AG20443 (cell line): ENCODE measurements around the gene SF3A2.

Experiments
- DNase-seq: peaks from one replicate; pipeline ENCODE4 v3.0.0; 2012; ENCODE audit warnings: low spot score, mixed read lengths

The SF3A2 gene

GRCh38 chr19:2240881-2241760 lies 4.5 kb downstream of the SF3A2 start:
- DNase-seq: no peak

- DNase-seq: no peak
Observed at GRCh38 chr19:2242092-2242537, 5.5 kb downstream of the SF3A2 start.

- DNase-seq: no peak
Observed at GRCh38 chr19:2242816-2243215, 6.2 kb downstream of the SF3A2 start.

- DNase-seq: no peak
Observed at GRCh38 chr19:2243274-2244124, 6.9 kb downstream of the SF3A2 start.

- no peak for DNase-seq
Observed at GRCh38 chr19:2244125-2244411, 7.4 kb downstream of the SF3A2 start.

- no peak for DNase-seq
Observed at GRCh38 chr19:2244486-2244885, 7.9 kb downstream of the SF3A2 start.

- no peak for DNase-seq
Observed at GRCh38 chr19:2245273-2245672, 8.6 kb downstream of the SF3A2 start.

GRCh38 chr19:2246014-2246620 lies 9.5 kb downstream of the SF3A2 start:
- DNase-seq: no peak

- peak; percentile 63 for DNase-seq
Observed at GRCh38 chr19:2246801-2247361, 10.3 kb downstream of the SF3A2 start.

GRCh38 chr19:2247433-2248101 lies 10.9 kb downstream of the SF3A2 start:
- DNase-seq: no peak

GRCh38 chr19:2248136-2249009 lies 11.7 kb downstream of the SF3A2 start:
- no peak for DNase-seq

- no peak for DNase-seq
Observed at GRCh38 chr19:2249010-2249866, 12.6 kb downstream of the SF3A2 start, which contains the start of gene AMH. Gene AMH (plus strand): TSS chr19:2249323. CDS start chr19:2249333, 10 bp downstream.

GRCh38 chr19:2249880-2250765 lies 13.5 kb downstream of the SF3A2 start:
- DNase-seq: no peak

GRCh38 chr19:2250766-2251105 lies 14.1 kb downstream of the SF3A2 start:
- DNase-seq: no peak

- no peak for DNase-seq
Observed at GRCh38 chr19:2251106-2252054, 14.8 kb downstream of the SF3A2 start.

GRCh38 chr19:2252055-2252796 lies 15.6 kb downstream of the SF3A2 start:
- no peak for DNase-seq

GRCh38 chr19:2252797-2253105 lies 16.1 kb downstream of the SF3A2 start:
- no peak for DNase-seq
